SK-N-MC (cell line): ENCODE results near the gene PTPRJ.

ENCODE experiments used
- DNase-seq: peaks from one replicate; pipeline ENCODE4 v3.0.0-alpha.2; 2011; ENCODE audit warnings: low read depth, low spot score
- H3K27ac ChIP-seq: fragments of 200-600 bp; sonication (generic); 2 replicates; pipeline ENCODE4 v1.5.1; 2016; ENCODE audit warnings: mixed run types
- H3K36me3 ChIP-seq: fragments of 200-600 bp; sonication (generic); 2 replicates; pipeline ENCODE4 v1.6.1; 2017; ENCODE audit warnings: antibody characterized with exemption, low read length, mixed read lengths; ENCODE audit not compliant: insufficient read depth
- H3K4me3 ChIP-seq: fragments of 200-600 bp; sonication (generic); 2 replicates; pipeline ENCODE4 v1.5.1; 2016
- H3K9ac ChIP-seq: fragments of 200-600 bp; sonication (generic); 2 replicates; pipeline ENCODE4 v1.8.0; 2017; ENCODE audit warnings: mixed run types, mixed read lengths; ENCODE audit not compliant: insufficient read length
- H3K9me3 ChIP-seq: fragments of 200-600 bp; sonication (generic); 2 replicates; pipeline ENCODE4 v1.6.1; 2017; ENCODE audit warnings: low read depth, mild to moderate bottlenecking, antibody characterized with exemption, low read length, moderate library complexity, mixed read lengths
- EZH2 ChIP-seq: fragments of 200-600 bp; sonication (generic); IDR thresholded peaks from one replicate; pipeline ENCODE4 v1.6.1; 2017; ENCODE audit warnings: antibody characterized with exemption
- FOXP2 ChIP-seq: optimal IDR thresholded peaks from 2 replicates; pipeline ENCODE3; 2011; ENCODE audit warnings: mild to moderate bottlenecking, moderate library complexity; ENCODE audit not compliant: insufficient read depth; ENCODE audit errors: extremely low read length, control extremely low read depth
- POLR2AphosphoS5 ChIP-seq: IDR thresholded peaks from 2 replicates; pipeline ENCODE4 v1.6.1; 2012; ENCODE audit warnings: mild to moderate bottlenecking, low read depth, low read length, borderline replicate concordance

Gene PTPRJ

GRCh38 chr11:47981667-47982404 lies 1.5 kb downstream of the PTPRJ start:
- TF ChIP-seq POLR2AphosphoS5 (no peak), FOXP2 (no peak), EZH2 (no peak)
- Histone ChIP-seq H3K4me3 (peak overlapping the region; percentile 82), H3K9me3 (no peaks in the 10 kb centered on the region), H3K36me3 (no peaks in the 10 kb centered on the region), H3K27ac (no peak overlapping the region), H3K9ac (peak overlapping the region; percentile 62)
- no peak for DNase-seq

DNA sequence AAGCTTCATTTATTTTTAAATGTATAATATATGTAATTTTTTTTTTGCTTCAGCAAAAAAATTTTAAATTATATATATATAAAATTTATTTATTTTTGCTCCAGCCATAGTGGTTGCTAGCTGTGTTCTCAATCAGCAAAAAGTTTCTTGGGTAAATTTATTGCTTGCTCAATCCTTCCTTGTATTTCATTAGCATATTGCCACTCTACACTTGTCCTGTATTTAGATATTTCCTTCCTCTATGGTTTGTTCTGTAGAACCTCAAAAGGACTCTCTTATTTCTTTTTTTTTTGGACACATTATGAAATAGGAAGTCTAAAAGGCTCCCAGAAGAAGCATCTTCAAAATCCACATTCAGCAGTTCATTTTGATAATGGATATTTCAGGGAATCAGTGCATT lies 2.3 kb downstream of the PTPRJ start:
- H3K9ac ChIP-seq = no peak overlapping the region
- DNase-seq = no peak
- H3K9me3 ChIP-seq = no peaks in the 10 kb centered on the region
- H3K27ac ChIP-seq = no peak overlapping the region
- TF ChIP-seq EZH2 (no peak), FOXP2 (no peak)
- no peaks in the 10 kb centered on the region for H3K36me3 ChIP-seq
- no peak overlapping the region for H3K4me3 ChIP-seq

GRCh38 chr11:47983464-47984397 lies 3.4 kb downstream of the PTPRJ start:
- Histone ChIP-seq H3K9ac (no peak overlapping the region), H3K9me3 (no peaks in the 10 kb centered on the region), H3K4me3 (no peak overlapping the region), H3K27ac (no peak overlapping the region), H3K36me3 (no peaks in the 10 kb centered on the region)
- DNase-seq = no peak
- TF ChIP-seq EZH2 (no peak), POLR2AphosphoS5 (no peak), FOXP2 (no peak)

DNA sequence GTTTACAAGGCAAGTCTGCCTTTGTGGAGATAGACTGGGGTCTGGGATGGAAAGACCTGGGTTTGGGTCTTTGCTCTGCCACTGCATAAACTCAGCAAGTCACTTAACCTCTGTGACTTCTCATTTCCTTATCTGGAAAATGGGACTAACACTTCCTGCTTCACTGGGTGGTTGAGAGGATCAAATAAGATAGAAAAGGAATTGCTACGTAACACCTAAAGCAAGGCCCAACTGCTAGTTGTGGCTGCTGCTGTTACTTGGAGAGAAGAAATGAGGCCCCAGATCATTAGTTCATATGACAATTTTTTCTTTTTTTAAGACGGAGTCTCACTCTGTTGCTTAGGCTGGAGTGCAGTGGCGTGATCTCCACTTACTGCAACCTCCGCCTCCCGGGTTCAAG lies 5.9 kb downstream of the PTPRJ start:
- H3K36me3 ChIP-seq = no peaks in the 10 kb centered on the region
- no peaks in the 10 kb centered on the region for H3K9me3 ChIP-seq
- H3K9ac ChIP-seq = no peak overlapping the region
- no peak for TF ChIP-seq FOXP2
- TF ChIP-seq EZH2 = no peak
- TF ChIP-seq POLR2AphosphoS5 = no peak
- no peak overlapping the region for H3K27ac ChIP-seq
- no peak for DNase-seq
- H3K4me3 ChIP-seq = no peak overlapping the region

GRCh38 chr11:47986742-47987141 lies 6.4 kb downstream of the PTPRJ start:
- H3K9me3 ChIP-seq = no peaks in the 10 kb centered on the region
- H3K36me3 ChIP-seq = no peaks in the 10 kb centered on the region
- no peak for TF ChIP-seq EZH2
- no peak for TF ChIP-seq POLR2AphosphoS5
- TF ChIP-seq FOXP2 = no peak
- DNase-seq = no peak
- no peak overlapping the region for H3K9ac ChIP-seq
- H3K27ac ChIP-seq = no peak overlapping the region
- H3K4me3 ChIP-seq = no peak overlapping the region

GRCh38 chr11:47987310-47987709 lies 7.0 kb downstream of the PTPRJ start:
- no peak for DNase-seq
- H3K36me3 ChIP-seq = no peaks in the 10 kb centered on the region
- TF ChIP-seq POLR2AphosphoS5 = no peak
- TF ChIP-seq EZH2 = no peak
- no peak for TF ChIP-seq FOXP2
- no peak overlapping the region for H3K9ac ChIP-seq
- H3K4me3 ChIP-seq = no peak overlapping the region
- H3K27ac ChIP-seq = no peak overlapping the region
- no peaks in the 10 kb centered on the region for H3K9me3 ChIP-seq

DNA sequence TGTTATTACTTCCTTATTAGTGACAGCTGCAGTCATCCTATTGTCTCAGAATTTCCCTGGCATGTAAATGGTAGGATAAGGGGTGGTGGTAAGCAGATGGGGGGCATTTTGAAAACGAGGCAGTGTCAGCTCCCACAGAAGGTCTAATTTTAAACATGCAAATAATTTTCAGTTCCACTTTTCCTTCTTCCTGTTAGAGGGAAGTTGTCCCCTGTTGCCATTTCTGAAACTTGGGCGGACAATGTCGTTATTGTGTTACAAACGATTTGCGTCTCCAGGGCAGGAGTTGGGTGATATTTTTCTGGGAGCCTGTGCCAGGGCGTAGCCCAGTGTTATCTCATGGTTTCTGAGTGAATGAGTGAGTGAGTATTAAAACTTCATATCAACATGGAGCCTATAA lies 7.4 kb downstream of the PTPRJ start:
- Histone ChIP-seq H3K9me3 (no peaks in the 10 kb centered on the region), H3K36me3 (no peaks in the 10 kb centered on the region), H3K27ac (no peak overlapping the region), H3K4me3 (no peak overlapping the region), H3K9ac (no peak overlapping the region)
- DNase-seq = no peak
- TF ChIP-seq POLR2AphosphoS5 = no peak
- TF ChIP-seq FOXP2 = no peak

DNA sequence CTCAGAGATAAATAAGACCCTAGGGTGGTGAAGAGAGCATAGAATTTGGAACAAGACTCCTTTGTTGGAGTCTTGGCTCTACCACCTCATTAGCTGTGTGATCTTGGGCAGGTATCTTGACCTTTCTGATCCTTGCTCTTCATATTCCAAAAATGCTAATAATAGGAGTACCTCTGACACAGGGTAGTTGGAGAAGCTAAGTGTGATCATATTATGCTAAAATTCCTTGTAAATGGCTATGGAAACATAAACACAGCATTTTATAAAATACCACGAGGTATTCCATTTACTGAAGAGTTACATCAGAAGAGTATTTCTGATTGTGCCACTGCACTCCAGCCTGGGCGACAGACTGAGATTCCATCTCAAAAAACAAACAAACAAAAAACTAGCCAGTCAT lies 9.4 kb downstream of the PTPRJ start:
- DNase-seq = no peak
- H3K9me3 ChIP-seq = no peaks in the 10 kb centered on the region
- TF ChIP-seq FOXP2 (no peak), EZH2 (no peak), POLR2AphosphoS5 (no peak)
- H3K9ac ChIP-seq = no peak overlapping the region
- H3K4me3 ChIP-seq = no peak overlapping the region
- H3K27ac ChIP-seq = no peak overlapping the region
- no peaks in the 10 kb centered on the region for H3K36me3 ChIP-seq
